Stimulated activated effector memory CD8-positive, alpha-beta T cell treated with anti-CD3 and anti-CD28 coated beads, Interleukin-12 subunit alpha, Interleukin-12 subunit beta, amount 100 ng/mL, for 72 hours (primary cell): ENCODE data around the gene SDR9C7.
A peak's percentile ranks its signal among the peaks of the same experiment; 100 is the strongest.
"Not testable (repeated sequence)": the region's sequence is repeated elsewhere in the genome, so short reads cannot be mapped to it uniquely, and the experiment has no call there.

Experiments used
- ATAC-seq: fragments of 150-1000 bp; cut with Tn5 transposase; 2 replicates; pipeline ENCODE4 v1.10.0; 2021
- DNase-seq, 2 donors: peaks; one replicate each; pipeline ENCODE4 v3.0.0; 2021 to 2022; ENCODE audit warnings: low spot score in 2 of 2
- H3K27ac Mint-ChIP-seq: one replicate; pipeline ENCODE4 v1.8.0; 2022; ENCODE audit warnings: mild to moderate bottlenecking, mixed read lengths
- H3K36me3 Mint-ChIP-seq: one replicate; pipeline ENCODE4 v1.8.0; 2022; ENCODE audit warnings: mild to moderate bottlenecking, mixed read lengths
- H3K4me1 Mint-ChIP-seq: one replicate; pipeline ENCODE4 v1.8.0; 2022; ENCODE audit warnings: mixed read lengths
- H3K4me3 Mint-ChIP-seq: one replicate; pipeline ENCODE4 v1.8.0; 2022; ENCODE audit warnings: mild to moderate bottlenecking, mixed read lengths
- H3K9me3 Mint-ChIP-seq: one replicate; pipeline ENCODE4 v1.8.0; 2022; ENCODE audit warnings: mixed read lengths

Gene SDR9C7

DNA sequence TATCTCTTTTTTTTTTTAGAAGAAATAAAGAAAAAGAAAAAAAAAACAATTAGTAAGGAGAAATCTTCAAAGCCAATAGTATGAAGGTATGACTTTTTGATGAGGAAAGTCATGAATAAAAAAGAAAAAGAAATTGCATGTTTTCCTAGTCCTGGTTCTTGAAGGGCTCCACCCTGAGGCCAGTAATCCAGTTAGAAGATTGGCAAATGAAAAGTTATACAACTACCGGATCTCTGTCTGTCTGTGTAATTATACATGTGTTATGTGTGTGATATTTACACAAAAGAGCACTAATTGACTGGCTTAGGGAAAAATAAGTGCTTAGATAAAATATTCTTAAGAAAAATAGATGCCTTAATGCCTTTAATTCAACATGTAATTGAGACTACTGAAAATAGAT lies 28.4 kb downstream of the SDR9C7 start:
- ATAC-seq, result no peak
- H3K36me3 Mint-ChIP-seq, result no peaks in the 10 kb centered on the region

DNA sequence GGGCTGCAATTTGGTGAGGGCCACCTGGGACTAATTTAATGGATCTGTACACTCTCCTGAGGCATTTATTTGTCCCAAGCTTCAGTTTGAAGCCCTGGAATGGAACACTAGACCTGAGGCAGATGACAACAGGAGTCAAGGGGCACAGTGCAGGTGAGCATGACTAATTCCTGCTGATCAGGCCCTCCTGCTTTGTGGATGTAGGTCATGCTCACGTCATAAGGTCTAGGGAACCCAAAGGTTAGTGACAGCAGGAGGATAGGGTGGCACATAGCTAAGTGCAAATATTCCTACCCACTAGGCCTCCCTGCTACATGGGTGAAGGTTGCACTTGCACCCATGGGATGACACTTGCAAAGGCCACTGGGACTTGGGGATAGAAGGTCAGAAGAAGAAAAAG lies 30.8 kb downstream of the SDR9C7 start:
- H3K9me3 Mint-ChIP-seq, result peaks cover 15% of the 10 kb centered on the region
- no peak overlapping the region for H3K4me3 Mint-ChIP-seq
- ATAC-seq, result no peak

More for the DNA sequence above, 28.4 kb downstream of the SDR9C7 start:
- H3K27ac Mint-ChIP-seq, result no peak overlapping the region
- H3K4me1 Mint-ChIP-seq, result no peaks in the 10 kb centered on the region
- H3K4me3 Mint-ChIP-seq, result no peak overlapping the region
- no peak for DNase-seq
- H3K9me3 Mint-ChIP-seq, result peaks cover 13% of the 10 kb centered on the region

DNA sequence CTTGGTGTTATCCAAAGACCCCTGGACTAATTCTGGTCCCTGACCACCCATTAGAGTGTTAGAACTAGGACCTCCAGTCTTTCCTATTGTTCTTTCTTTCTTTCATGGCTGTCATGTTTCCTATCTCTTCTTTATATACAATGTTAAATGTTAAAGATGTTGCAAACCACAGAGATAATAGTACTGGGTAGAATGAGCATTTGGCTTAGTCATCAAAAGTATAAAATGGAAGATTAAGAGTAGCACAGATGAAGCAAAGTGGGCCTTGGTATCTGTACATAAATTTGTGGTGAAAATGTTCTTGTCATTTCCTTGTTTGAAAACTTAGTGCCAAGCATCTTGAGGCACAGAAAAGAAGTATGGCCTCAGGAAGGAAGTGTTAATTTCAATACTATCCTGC lies 32.9 kb downstream of the SDR9C7 start:
- H3K4me3 Mint-ChIP-seq, ATAC-seq, DNase-seq, H3K4me1 Mint-ChIP-seq, H3K36me3 Mint-ChIP-seq, H3K27ac Mint-ChIP-seq: not testable (repeated sequence)
- peaks cover 15% of the 10 kb centered on the region for H3K9me3 Mint-ChIP-seq

More for the DNA sequence above, 30.8 kb downstream of the SDR9C7 start:
- no peak overlapping the region for H3K27ac Mint-ChIP-seq
- no peaks in the 10 kb centered on the region for H3K36me3 Mint-ChIP-seq
- DNase-seq, result no peak
- no peaks in the 10 kb centered on the region for H3K4me1 Mint-ChIP-seq

DNA sequence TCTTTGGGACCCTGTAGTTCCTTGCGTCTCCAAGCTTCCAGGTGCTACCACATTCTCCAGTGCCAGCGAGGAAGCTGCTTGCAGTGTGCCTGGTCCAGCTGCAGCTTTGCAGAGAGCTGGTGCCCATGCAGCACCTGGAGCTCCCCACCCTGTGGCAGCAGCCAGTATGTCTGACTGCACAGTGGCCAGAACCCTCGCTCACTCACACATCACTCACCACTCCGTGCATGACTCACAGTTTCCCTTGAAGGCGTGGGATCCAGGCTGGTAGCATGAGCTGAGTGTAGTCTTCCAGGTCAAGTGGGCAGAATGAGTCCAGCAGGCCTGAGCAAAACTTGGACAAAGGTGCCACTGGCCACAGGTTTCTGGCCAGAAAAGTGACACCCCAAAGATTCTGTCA lies 33.6 kb downstream of the SDR9C7 start:
- H3K4me3 Mint-ChIP-seq, result no peak overlapping the region
- no peaks in the 10 kb centered on the region for H3K4me1 Mint-ChIP-seq
- ATAC-seq (no peak), DNase-seq (no peak)
- H3K27ac Mint-ChIP-seq, result no peak overlapping the region
- no peaks in the 10 kb centered on the region for H3K36me3 Mint-ChIP-seq
- H3K9me3 Mint-ChIP-seq, result peaks cover 15% of the 10 kb centered on the region

DNA sequence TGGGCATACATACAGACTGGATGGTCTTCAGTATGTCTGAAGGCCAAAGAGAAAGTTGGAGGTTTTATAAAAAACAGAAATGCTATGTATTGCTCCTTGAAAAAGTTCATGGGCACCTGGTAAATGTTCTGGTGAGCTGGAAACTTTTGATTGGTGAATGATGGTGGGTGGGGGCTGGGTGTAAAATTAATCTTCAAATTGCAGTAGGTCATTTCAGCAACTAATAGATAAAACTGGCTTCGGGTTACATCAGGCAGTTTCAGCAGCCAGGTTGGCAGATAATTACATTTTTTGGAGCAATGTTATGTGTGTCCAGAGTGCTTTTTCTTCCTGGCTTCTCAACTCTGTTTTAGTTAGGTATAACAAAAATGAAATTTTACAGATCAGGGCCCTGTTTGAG lies 35.3 kb downstream of the SDR9C7 start:
- DNase-seq (no peak), ATAC-seq (no peak)
- Mint-ChIP-seq H3K9me3 (peaks cover 15% of the 10 kb centered on the region), H3K36me3 (no peaks in the 10 kb centered on the region), H3K4me1 (no peaks in the 10 kb centered on the region), H3K27ac (no peak overlapping the region), H3K4me3 (no peak overlapping the region)

DNA sequence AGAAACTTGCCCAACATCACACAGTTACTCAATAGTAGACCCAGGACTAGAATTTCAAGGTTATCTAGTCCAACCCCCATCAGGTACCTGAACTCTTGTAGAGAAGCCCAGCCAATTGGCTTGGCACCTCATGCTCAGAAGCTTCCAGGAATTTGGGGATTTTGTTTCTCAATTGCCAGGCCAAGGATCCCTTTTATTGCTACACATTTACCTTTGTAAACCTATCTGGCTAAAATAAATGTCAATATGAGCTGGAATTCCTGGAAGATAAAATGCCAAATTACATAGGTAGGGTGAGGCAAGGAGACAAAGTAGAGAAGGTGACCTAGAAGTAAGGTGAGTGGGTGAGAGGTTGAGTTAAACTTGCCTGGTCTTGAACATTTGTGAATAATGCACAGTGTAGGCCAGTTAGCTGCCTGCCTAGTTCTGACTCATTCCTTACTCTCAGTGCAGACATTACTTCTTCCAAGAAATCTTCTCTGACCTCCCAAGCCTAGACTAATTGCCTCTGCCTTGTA lies 36.3 kb downstream of the SDR9C7 start:
- Mint-ChIP-seq H3K27ac (no peak overlapping the region), H3K4me3 (no peak overlapping the region), H3K36me3 (no peaks in the 10 kb centered on the region), H3K4me1 (no peaks in the 10 kb centered on the region), H3K9me3 (peaks cover 15% of the 10 kb centered on the region)
- ATAC-seq (peak; percentile 72), DNase-seq (no peak)

DNA sequence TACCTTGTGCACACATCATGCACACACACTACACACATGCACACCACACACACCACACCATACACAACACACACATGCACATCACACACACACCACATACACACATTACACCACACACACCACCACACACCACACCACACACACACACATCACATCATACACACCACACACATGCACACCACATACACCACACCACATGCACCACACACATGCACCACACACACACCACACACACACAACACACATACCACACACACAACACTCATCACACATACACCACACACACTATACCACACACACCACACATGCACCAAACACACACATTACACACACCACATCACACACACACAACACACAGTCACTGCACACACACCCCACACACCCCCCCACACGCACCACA lies 38.1 kb downstream of the SDR9C7 start:
- DNase-seq (no peak), ATAC-seq (no peak)
- no peaks in the 10 kb centered on the region for H3K4me1 Mint-ChIP-seq
- H3K27ac Mint-ChIP-seq, result no peak overlapping the region
- no peaks in the 10 kb centered on the region for H3K36me3 Mint-ChIP-seq
- H3K9me3 Mint-ChIP-seq, result peaks cover 7% of the 10 kb centered on the region
- H3K4me3 Mint-ChIP-seq, result no peak overlapping the region

DNA sequence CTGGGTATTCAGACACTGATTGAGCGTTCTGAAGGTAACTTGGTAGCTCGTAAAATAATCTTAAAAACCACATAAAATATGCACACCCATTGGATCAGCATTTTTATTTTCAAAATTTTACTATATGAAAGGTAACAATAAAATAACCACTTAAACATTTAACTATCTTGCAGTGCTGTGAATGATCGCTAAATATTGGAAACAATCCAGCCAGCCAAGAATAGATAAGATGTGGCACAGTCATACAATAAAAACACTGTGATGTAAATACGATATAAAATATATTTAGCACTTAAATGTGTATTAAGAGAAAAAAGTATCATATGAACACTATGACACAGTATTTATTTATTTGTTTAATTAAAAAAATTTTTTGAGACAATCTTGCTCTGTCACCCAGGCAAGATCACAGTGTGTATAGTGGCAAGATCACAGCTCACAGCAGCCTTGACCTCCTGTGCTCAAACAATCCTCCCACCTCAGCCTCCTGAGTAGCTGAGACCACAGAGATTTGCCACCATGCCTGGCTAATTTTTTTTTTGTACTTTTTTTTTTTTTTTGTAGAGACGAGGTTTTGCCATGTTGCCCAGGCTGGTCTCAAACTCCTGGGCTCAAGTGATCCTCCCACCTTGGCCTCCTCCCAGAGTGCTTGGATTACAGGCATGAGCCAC lies 39.4 kb downstream of the SDR9C7 start:
- no peaks in the 10 kb centered on the region for H3K4me1 Mint-ChIP-seq
- no peak for ATAC-seq
- no peak overlapping the region for H3K4me3 Mint-ChIP-seq
- DNase-seq, result no peak
- no peak overlapping the region for H3K27ac Mint-ChIP-seq
- H3K36me3 Mint-ChIP-seq, result no peaks in the 10 kb centered on the region
- H3K9me3 Mint-ChIP-seq, result peaks cover 3% of the 10 kb centered on the region

DNA sequence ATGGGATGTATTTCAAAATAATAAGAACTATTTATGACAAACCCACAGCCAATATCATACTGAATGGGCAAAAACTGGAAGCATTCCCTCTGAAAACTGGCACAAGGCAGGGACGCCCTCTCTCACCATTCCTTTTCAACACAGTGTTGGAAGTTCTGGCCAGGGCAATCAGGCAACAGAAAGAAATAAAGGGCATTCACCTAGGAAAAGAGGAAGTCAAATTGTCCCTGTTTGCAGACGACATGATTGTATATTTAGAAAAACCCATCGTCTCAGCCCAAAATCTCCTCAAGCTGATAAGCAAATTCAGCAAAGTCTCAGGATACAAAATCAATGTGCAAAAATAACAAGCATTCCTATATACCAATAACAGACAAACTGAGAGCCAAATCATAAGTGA lies 42.3 kb downstream of the SDR9C7 start:
- not testable (repeated sequence) for H3K36me3 Mint-ChIP-seq, ATAC-seq, H3K4me1 Mint-ChIP-seq, H3K4me3 Mint-ChIP-seq, DNase-seq, H3K27ac Mint-ChIP-seq, H3K9me3 Mint-ChIP-seq

DNA sequence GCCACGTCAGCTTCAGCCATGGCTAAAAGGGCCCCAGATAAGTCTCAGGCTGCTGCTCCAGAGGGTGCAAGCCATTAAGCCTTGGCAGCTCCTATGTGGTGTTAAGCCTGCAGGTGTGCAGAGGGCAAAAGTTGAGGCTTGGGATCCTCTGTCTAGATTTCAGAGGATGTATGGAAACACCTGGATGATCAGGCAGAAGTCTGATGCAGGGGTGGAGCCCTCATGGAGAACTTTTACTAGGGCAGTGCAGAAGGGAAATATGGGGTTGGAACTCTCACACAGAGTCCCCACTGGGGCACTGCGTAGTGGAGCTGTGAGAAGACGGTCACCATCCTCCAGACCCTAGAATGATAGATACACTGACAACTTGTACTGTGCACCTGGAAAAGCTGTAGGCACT lies 47.9 kb downstream of the SDR9C7 start:
- Mint-ChIP-seq H3K4me3 (no peak overlapping the region), H3K27ac (no peak overlapping the region), H3K4me1 (no peaks in the 10 kb centered on the region), H3K9me3 (peaks cover 9% of the 10 kb centered on the region), H3K36me3 (no peaks in the 10 kb centered on the region)
- DNase-seq (no peak), ATAC-seq (no peak)

DNA sequence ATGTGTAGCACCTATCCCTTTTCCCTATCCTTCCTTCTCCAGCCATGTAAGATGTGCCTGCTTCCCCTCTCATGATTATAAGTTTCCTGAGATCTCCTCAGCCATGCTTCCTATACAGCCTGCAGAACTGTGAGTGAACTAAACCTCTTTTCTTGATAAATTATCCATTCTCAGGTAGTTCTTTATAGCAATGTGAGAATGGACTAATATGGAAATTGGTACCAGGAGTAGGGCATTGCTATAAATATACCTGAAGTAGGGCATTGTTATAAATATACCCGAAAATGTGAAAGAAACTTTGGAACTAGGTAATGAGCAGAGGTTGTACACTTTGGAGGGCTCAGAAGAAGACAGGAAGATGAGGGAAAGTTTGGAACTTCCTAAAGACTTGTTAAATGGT lies 48.9 kb downstream of the SDR9C7 start:
- no peaks in the 10 kb centered on the region for H3K4me1 Mint-ChIP-seq
- H3K27ac Mint-ChIP-seq, result no peak overlapping the region
- ATAC-seq (no peak), DNase-seq (no peak)
- no peaks in the 10 kb centered on the region for H3K36me3 Mint-ChIP-seq
- H3K4me3 Mint-ChIP-seq, result no peak overlapping the region
- peaks cover 9% of the 10 kb centered on the region for H3K9me3 Mint-ChIP-seq

DNA sequence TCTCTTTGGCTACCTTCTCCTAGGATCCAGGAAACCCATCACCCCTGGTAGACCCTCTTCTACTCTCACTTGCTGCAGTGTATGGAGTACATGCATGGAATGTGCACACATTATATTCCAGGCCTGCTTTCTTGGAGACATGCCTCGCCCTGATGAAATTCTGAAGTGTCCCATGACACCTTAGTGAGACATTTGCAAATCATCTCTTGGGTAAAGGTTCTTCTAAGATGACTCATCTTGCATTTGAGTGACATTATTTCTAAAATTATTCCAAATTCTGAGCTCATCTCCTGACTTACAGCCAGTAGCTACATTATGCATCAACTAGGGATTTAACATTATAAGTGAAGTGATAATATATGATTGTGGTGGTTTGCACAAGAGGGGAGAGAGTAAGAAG lies 49.8 kb downstream of the SDR9C7 start:
- no peaks in the 10 kb centered on the region for H3K4me1 Mint-ChIP-seq
- no peak for ATAC-seq
- DNase-seq, result no peak
- no peak overlapping the region for H3K27ac Mint-ChIP-seq
- no peak overlapping the region for H3K4me3 Mint-ChIP-seq
- peaks cover 9% of the 10 kb centered on the region for H3K9me3 Mint-ChIP-seq
- H3K36me3 Mint-ChIP-seq, result no peaks in the 10 kb centered on the region

DNA sequence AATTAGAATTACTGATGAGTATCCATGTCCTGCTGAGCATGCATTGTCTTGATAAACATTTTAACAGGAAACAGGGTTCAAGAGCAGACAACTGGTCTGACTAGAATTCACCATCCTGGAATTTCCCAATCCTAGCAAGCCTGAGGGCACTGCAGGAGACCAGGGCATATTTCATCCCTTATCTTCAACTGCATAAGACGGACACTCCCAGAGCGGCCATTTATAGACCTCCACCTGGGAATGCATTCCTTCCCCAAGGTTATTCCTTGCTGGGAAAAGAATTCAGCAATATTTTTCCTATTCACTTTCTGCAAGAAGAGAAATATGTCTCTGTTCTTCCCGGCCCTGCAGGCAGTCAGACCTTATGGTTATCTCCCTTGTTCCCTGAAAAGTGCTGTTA lies 51.8 kb downstream of the SDR9C7 start:
- not testable (repeated sequence) for ATAC-seq, H3K9me3 Mint-ChIP-seq, H3K36me3 Mint-ChIP-seq

DNA sequence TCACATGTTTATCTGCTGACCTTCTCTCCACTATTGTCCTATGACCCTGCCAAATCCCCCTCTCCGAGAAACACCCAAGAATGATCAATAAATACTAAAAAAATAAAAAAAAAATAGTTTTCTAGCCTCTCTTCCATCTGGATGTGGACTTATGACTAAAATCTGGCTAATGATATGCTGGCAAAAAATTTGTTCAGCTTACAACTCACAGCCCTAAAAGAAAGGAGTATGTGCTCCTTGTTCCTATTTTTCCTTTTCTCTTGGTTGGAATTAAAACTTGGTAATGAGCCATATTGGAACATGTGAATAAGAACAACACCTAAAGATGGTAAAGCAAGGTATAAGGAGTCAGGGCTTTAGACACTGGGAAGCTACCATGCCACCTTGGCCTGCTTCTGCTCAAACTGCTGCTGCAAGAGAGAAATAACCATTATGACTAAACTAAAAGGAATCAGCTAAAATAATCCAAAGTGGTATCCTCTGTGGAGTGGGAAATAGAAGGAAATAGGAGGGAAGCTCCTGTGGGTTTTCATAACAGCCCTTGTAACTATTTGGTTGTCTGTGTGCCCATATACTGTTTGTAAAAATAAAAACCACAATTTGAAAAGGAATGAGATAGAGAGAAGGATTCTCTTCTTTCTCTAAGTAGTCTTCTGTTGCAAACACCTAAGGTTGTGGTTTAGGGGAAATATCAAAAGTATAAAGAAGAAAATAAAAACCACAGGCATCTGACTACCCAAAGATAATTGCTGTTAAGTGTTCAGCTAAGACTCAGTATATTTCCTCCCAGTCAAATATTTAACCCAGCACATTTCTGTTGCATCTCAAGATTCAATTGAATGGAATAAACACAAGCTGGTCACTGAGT lies 53.8 kb downstream of the SDR9C7 start:
- Mint-ChIP-seq H3K9me3 (peaks cover 9% of the 10 kb centered on the region), H3K4me1 (no peaks in the 10 kb centered on the region), H3K4me3 (no peak overlapping the region), H3K36me3 (no peaks in the 10 kb centered on the region), H3K27ac (no peak overlapping the region)
- DNase-seq (no peak), ATAC-seq (no peak)

More for the DNA sequence above, 51.8 kb downstream of the SDR9C7 start:
- H3K4me3 Mint-ChIP-seq, H3K4me1 Mint-ChIP-seq, DNase-seq, H3K27ac Mint-ChIP-seq: not testable (repeated sequence)

DNA sequence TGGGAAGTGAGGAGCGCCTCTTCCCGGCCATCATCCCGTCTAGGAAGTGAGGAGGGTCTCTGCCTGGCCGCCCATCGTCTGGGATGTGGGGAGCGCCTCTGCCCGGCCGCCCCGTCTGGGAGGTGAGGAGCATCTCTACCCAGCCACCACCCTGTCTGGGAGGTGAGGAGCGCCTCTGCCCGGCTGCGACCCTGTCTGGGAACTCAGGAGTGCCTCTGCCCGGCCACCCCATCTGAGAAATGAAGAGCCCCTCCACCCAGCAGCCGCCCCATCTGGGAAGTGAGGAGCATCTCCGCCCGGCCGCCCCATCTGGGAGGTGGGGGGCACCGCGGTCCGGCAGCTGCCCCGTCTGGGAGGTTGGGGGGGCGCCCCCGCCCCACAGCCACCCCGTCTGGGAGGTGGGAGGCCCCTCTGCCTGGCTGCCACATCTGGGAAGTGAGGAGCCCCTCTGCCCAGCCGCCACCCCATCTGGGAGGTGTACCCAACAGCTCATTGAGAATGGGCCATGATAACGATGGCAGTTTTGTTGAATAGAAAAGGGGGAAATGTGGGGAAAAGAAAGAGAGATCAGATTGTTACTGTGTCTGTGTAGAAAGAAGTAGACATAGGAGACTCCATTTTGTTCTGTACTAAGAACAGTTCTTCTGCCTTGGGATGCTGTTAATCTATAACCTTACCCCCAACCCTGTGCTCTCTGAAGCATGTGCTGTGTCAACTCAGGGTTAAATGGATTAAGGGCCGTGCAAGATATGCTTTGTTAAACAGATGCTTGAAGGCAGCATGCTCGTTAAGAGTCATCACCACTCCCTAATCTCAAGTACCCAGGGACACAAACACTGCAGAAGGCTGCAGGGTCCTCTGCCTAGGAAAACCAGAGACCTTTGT lies 54.7 kb downstream of the SDR9C7 start:
- H3K9me3 Mint-ChIP-seq, H3K4me3 Mint-ChIP-seq, H3K27ac Mint-ChIP-seq, H3K4me1 Mint-ChIP-seq, DNase-seq, H3K36me3 Mint-ChIP-seq, ATAC-seq: not testable (repeated sequence)
